ENCODE results near the gene POP7.

The POP7 gene

DNA sequence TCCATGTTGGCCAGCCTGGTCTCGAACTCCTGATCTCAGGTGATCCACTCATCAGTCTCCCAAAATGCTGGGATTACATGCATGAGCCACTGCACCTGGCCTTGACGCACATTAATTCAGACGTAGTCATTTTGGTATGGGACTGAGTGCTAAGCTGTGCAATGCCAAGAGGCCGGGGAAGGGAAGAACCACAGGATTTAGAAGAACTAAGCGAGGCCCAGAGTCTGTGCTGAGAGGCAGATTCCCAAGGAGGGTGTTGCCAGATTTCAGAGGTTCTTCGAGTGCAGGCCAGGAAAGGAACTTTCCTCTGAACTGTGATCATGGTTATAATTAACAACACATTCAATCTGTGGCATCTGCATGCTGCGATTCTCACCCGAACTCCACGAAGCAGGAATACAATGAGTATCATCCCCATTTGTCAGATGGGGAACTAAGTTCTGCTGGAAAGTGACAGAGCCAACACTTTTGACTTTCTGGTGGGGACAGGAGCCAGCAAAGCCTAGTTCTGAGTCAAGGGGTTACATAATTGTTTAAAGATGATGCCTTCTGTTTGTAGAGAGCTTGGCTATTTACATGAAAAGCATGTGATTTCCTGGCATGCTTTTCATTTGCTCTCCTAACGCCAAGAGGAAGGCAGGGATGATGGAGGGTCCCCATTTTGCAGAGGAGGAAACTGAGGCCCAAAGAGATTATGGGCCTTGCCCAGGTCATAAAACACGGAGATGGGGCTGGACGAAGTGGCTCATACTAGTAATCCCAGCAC is 21.3 kb downstream of the POP7 start:
- no peak for DNase-seq

DNA sequence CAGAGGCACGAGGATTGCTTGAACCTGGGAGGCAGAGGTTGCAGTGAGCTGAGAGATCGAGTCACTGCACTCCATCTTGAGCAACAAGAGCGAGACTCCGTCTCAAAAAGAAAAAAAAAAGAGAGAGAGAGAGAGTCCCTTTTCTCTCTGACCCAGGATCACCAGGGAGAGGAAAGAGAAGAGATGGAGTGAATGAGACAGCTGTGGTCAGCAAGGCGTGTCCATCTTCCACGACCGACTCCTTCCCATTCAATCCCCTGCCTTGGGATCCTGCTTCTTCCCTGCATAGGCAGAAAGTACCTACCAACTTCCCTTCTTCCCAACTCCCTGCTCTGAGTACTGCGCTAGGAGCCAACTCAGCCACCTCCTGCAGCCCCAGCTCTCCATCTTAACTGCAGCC is 22.3 kb downstream of the POP7 start:
- DNase-seq = no peak

DNA sequence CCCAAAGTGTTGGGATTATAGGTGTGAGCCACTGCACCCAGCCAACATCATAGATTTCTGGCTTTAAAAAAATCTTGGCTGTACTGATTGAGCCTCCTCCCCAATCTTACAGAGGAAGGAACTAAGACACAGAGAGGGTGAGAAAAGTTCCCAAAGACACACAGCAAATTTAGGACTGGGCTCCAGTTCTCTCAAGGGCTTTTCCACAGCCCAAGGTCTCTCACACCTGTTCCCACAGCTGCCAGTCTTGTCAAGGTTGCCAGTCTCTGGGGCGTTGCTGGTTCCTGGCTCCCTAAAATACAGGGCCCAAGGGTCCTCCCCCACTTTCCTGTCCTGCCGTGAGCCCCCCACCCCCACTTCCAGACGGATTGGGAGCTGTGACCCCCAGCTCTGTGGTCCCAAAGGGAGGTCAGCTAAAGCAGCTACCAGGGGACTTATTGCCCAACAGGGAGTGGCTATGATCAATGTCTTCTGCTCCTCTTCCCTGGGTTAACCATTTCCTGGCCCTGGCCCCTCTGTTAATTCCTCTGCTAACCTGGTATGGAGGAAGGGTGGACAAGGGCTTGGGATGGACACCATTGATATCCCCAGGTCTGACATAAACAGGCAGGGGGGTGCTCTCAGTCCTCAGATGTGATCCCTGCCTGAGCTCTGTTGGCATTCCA is 24.3 kb downstream of the POP7 start:
- DNase-seq = no peak

DNA sequence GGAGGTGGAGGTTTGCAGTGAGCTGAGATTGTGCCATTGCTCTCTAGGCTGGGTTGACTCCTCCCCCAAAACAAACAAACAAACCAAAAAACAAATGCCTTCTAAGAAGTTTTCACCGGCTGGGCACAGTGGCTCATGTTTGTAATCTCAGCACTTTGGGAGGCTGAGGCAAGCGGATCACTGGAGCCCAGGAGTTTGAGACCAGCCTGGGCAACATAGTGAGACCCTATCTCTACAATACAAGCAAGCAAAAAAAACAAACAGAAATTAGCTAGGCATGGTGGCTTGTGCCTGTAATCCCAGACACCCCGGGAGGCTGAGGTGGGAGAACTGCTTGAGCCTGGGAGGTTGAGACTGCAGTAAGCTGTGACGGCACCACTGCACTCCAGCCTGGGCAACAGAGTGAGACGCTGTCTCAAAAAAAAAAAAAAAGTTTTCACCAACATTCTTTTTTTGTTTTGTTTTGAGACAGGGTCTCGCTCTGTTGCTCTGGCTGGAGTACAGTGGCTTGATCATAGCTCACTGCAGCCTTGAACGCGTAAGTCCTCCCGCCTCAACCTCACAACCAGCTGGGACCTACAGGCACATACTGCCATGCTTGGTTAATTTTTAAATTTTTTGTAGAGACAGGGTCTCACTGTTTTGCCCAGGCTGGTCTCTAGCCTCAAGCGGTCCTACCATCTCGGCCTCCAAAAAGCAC is 26.2 kb downstream of the POP7 start:
- no peak for DNase-seq

DNA sequence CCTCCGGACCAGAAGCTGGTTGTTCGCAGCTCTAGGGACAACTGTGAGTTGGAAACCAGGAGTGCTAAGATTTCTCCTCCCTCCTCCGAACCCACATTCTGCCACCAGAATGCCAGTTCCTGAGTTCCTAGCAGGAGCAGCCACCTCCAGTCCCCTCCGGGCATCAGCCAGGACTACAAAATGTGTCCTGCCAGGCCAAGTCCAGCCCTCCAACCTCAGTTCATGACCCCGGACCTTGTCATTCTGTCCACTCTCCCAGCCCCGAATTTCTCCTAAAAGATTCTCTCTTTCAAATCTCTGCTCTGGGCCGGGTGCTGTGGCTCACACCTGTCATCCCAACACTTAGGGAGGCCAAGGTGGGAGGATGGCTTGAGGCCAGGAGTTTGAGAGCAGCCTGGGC is 29.8 kb downstream of the POP7 start:
- no peak for DNase-seq

DNA sequence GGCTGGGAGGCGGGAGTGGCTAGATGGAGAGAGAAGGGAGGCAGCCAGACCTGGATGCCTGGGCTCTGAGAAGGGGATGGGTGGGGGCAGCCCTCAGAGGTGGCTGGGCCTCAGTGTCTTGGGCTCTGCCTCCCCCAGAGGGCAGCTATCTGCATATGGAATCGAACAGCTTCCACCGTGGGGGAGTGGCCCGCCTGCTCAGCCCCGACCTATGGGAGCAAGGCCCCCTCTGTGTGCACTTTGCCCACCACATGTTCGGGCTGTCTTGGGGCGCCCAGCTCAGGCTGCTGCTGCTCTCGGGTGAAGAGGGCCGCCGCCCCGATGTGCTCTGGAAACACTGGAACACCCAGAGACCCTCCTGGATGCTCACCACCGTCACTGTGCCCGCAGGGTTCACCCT is 30.8 kb downstream of the POP7 start:
- DNase-seq = no peak

DNA sequence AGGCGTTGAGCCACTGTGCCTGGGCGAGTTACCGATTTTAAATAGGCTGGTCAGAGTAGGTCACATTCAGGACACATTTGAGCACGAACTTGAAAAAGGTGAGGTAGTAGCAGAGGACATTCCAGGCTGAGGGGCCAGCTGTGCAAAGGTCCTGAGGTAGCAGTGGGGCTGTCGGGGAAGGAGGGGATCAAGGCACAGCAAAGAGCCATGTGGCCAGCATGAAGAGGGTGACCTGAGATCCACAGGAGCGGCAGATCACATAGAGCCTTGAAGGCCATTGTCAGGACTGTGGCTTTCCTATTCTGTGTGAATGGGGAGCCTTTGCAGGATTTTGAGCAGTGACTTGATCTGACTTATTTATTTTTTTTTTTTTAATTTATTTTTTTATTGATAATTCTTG is 34.0 kb downstream of the POP7 start:
- DNase-seq = no peak

DNA sequence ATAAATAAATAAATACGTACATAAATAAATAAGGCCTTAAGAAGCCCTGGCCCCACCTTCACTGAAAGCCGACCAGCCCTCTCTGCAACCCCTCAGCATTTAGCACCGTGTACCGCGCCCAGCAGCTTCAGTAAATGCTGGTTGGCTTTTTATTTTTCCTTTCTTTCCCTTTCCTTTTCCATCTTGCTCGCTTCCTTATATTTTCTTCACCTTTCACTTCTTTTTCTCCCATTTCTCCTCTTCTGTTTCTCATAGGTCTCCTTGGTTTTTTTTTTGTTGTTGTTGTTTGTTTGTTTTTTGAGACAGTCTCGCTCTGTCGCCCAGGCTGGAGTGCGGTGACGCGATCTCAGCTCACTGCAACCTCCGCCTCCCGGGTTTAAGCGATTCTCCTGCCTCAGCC is 38.7 kb downstream of the POP7 start:
- no peak for DNase-seq

DNA sequence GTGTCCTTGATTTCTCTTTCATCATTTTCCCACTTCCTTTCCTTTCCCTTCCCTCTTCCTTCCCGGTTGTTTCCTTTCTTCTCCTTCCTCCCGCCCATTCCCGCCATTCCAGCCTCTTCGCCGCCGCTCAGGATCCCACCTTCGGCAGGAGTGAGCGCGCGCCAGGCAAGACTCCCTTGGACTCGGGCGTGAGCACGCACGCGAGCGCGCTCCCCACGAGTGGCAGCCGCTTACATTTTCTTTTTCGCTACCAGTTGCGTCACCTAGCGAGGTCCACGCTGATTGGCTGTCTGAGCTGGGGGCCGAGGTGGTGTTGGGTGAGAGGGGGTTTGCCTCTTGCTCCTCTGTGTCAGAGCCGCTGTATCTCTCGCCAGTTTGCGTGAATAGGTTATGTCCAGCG is 39.3 kb downstream of the POP7 start:
- no peak for DNase-seq

DNA sequence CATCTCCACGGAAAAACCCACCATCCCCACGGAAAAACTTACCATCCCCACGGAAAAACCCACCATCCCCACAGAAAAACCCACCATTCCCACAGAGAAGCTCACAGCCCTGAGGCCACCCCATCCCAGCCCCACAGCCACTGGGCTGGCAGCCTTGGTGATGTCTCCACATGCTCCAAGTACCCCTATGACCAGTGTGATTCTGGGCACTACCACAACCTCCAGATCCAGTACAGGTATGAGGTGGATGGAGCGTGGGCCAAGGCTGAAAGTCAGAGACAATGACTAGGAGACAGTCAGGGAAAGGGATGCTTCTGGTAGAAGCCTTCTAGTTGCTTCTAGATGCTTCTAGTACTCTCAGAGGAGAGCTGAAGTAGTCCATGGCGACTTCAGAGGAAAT is 47.1 kb downstream of the POP7 start:
- no peak for DNase-seq

DNA sequence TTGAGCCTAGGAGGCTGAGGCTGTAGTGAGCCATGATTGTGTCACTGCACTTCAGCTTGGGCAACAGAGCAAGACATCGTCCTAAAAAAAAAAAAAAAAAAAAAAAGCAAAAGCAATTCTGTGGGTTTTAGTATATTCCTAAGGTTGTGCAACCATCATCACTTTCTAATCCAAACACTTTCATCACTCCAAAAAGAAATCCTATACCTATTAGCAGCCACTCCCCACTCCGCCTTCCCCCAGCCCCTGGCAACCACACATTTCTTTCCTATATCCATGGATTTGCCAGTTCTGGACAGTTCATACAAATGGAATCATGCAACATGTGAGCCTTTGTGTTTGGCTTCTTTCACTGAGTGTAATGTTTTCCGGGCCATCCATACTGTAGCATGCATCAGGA is 47.8 kb downstream of the POP7 start:
- DNase-seq = no peak

Measured in stimulated activated CD4-positive, alpha-beta T cell treated with anti-CD3 and anti-CD28 coated beads, Interleukin-12 subunit alpha, Interleukin-12 subunit beta, amount 100 ng/mL, for 4 hours (primary cell).